Bronchial epithelial cell (primary cell): ENCODE measurements around the gene DNAJC1. TPM values are rescaled to one million over a fixed set of nuclear protein-coding genes. Genes with fewer than 3 reads are reported as not detected.
"Not testable (repeated sequence)": the region's sequence is repeated elsewhere in the genome, so short reads cannot be mapped to it uniquely, and the experiment has no call there.

ENCODE experiments used
- DNase-seq: peaks from one replicate; pipeline ENCODE4 v3.0.0-alpha.2; 2010; ENCODE audit warnings: low read depth
- FAIRE-seq: peaks from 2 replicates; lab custom pipeline; 2011; peaks lifted over from hg19 to GRCh38; lab: Jason Lieb, UNC
- H3K27me3 ChIP-seq: 2 replicates; pipeline ENCODE4 v1.5.1; 2011; ENCODE audit warnings: low read length; ENCODE audit not compliant: control insufficient read depth, insufficient read depth
- H3K36me3 ChIP-seq: 2 replicates; pipeline ENCODE4 v1.5.1; 2011; ENCODE audit warnings: low read length; ENCODE audit not compliant: control insufficient read depth, insufficient read depth
- H3K4me3 ChIP-seq: 2 replicates; pipeline ENCODE4 v1.5.1; 2011; ENCODE audit warnings: mild to moderate bottlenecking, low read depth, low read length, control low read depth
- total RNA-seq: library from RNA; depleted of rRNA; stranded (reverse); fragments of >200 nt; gene quantifications from 2 replicates; pipeline ENCODE4 v1.2.1, GENCODE V29; 2014
- TF ChIP-seq, protein P1 (sequence below): IDR thresholded peaks from 2 replicates; pipeline ENCODE4 v1.5.1; 2011; ENCODE audit warnings: mild to moderate bottlenecking, moderate library complexity, low read length, control low read depth, inconsistent platforms; ENCODE audit not compliant: insufficient read depth, severe bottlenecking

The DNAJC1 gene
- total RNA-seq, 1 donor from 2014 or later: 81.6 TPM

DNA sequence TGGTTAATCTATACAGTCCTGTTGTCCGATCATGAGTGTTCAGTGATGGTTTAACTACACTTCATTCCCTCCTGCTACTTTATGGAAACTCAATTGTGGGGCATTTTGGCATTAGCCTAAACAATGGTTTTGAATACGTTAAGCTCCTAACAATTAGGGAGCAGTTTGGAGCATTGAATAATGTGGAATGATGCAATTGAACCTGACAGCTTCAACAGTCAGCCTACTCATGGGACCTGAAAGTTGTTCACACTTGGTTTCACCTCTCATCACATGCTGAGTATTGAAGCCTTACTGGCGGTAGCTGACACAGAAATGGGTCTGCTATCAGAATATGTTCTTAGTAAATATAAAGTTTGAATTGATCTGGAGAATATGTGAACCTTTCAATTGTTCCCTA is 283.4 kb downstream of the DNAJC1 start:
- TF ChIP-seq, protein P1, sequence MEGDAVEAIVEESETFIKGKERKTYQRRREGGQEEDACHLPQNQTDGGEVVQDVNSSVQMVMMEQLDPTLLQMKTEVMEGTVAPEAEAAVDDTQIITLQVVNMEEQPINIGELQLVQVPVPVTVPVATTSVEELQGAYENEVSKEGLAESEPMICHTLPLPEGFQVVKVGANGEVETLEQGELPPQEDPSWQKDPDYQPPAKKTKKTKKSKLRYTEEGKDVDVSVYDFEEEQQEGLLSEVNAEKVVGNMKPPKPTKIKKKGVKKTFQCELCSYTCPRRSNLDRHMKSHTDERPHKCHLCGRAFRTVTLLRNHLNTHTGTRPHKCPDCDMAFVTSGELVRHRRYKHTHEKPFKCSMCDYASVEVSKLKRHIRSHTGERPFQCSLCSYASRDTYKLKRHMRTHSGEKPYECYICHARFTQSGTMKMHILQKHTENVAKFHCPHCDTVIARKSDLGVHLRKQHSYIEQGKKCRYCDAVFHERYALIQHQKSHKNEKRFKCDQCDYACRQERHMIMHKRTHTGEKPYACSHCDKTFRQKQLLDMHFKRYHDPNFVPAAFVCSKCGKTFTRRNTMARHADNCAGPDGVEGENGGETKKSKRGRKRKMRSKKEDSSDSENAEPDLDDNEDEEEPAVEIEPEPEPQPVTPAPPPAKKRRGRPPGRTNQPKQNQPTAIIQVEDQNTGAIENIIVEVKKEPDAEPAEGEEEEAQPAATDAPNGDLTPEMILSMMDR: no peak
- Histone ChIP-seq H3K4me3 (no peak overlapping the region), H3K36me3 (no peaks in the 10 kb centered on the region), H3K27me3 (no peaks in the 10 kb centered on the region)
- DNase-seq (no peak), FAIRE-seq (no peak)

DNA sequence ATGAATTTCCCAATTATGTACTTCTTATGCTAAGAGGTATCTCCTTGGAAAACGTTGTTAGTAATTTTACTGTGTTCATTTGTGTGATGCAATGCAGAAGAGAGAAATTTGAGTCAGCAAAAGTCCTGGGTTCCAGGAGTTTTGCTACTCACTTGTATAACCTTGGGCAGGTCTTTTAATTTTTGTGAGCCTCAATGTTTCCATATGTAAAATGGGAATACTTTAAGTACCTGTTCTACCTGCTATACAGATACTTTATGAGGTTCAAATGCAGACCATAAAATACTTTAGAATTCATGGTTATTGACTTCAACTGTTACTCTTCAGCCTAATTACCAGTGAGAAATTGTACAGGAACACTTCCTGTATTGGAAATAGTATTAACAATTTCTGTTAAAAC is 284.0 kb downstream of the DNAJC1 start:
- Histone ChIP-seq H3K4me3 (no peak overlapping the region), H3K36me3 (no peaks in the 10 kb centered on the region), H3K27me3 (no peaks in the 10 kb centered on the region)
- FAIRE-seq: no peak
- DNase-seq: no peak
- TF ChIP-seq, protein P1: no peak

DNA sequence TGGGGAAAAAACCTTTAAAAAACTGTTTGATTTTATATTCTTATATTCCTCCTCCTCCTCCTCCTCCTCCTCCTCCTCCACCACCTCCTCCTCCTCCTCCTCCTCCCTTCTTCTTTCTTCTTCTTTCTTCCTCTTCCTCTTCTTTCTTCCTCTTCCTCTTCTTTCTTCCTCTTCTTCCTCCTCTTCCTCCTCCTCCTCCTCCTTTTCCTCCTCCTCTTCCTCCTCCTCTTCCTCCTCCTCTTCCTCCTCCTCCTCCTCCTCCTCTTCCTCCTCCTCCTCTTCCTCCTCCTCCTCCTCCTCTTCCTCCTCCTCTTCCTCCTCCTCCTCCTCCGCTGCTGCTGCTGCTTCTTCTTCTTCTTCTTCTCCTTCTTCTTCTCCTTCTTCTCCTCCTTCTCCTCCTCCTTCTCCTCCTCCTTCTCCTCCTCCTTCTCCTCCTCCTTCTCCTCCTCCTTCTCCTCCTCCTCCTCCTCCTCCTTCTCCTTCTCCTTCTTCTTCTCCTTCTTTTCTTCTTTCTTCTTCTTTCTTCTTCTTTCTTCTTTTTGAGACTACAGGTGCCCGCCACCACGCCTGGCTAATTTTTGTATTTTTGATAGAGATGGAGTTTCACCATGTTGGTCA is 286.0 kb downstream of the DNAJC1 start:
- not testable (repeated sequence) for DNase-seq, H3K4me3 ChIP-seq, H3K36me3 ChIP-seq, FAIRE-seq, H3K27me3 ChIP-seq

DNA sequence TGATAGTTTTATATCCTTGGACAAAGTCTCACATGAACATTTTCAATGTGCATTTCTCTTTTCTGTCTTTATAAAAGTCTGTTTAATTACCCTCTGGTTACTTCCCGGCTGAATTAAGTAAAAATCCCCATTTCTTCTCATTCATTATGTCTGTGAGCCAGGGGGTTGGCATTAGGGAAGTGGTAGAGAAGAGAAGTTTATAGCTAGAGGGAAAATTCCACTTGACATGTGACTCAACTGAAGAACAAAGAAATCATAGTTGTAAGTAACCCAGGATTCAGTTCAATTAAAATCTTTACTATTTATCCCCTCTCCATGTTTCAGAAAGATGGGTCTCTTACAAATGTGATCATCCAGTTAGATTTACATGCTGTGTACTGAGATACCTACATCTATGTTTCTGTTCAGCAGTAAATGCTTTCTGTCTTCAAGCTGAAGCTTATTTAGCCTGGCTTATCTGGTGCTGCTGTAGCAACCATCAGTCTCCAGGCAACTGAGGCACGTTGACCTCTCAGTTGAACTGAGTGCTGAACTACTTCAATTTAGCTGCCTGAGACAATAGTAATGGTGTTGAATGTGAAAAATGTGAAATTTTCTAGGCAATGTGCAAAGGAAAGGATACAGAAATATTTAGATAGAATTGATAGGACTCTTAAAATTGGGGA is 287.9 kb downstream of the DNAJC1 start:
- FAIRE-seq (no peak), DNase-seq (peak; percentile 69)
- no peaks in the 10 kb centered on the region for H3K27me3 ChIP-seq
- H3K36me3 ChIP-seq: peaks cover 4% of the 10 kb centered on the region
- H3K4me3 ChIP-seq: no peak overlapping the region
- TF ChIP-seq, protein P1: no peak

DNA sequence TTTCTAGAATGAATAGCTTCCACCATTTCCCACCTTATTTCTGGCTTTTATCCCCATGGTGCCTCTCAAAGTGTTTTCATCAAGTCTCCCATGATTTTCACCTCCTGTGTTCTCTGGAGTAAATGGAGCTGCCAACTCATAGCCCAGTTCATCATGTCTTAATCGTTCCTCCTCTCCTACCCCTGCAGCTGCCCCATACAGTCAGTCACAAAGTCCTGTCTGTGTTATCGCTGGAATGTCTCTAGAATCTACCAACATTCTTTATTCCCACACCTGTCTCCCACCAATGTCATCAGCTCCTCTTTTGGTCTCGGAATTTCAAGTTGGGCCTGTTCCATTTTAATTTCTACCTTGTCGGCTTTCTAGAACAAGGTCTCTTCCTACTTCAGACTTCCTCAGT is 290.6 kb downstream of the DNAJC1 start:
- no peak overlapping the region for H3K4me3 ChIP-seq
- TF ChIP-seq, protein P1: no peak
- FAIRE-seq (no peak), DNase-seq (no peak)
- no peaks in the 10 kb centered on the region for H3K27me3 ChIP-seq
- peaks cover 4% of the 10 kb centered on the region for H3K36me3 ChIP-seq

DNA sequence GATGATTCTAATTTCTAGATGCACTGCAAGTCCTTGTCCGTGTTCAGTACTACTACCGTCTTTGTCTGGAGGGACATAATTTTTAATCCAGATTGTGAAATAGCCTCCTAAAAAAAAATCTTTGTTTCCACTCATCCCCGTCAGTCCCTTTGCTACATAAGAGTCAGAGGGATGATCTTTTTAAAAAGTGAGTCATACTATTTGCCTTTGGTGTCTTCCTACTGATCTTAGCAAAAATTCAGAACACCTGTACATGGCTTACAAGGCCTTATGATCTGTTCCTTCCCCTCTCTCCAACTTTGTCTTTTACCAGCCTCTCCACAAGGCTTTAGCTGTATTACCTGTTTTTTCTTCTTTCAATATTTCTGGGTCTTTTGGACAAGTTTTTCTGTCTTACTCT is 296.0 kb downstream of the DNAJC1 start:
- FAIRE-seq (no peak), DNase-seq (peak; percentile 15)
- Histone ChIP-seq H3K4me3 (no peak overlapping the region), H3K27me3 (no peaks in the 10 kb centered on the region), H3K36me3 (peaks cover 6% of the 10 kb centered on the region)
- TF ChIP-seq, protein P1: no peak

Other genes starting within 250 kb of the DNAJC1 start
- gene EBLN1, start 214.3 kb upstream of the DNAJC1 start, total RNA-seq: not detected in 2 replicates